HEK293T (cell line): ENCODE data around the gene ACAN.

ENCODE experiments used
- ARNT ChIP-seq: fragments of 450-650 bp; IDR thresholded peaks from 2 replicates; pipeline ENCODE4 v1.6.1; 2017; ENCODE audit warnings: mild to moderate bottlenecking
- FOXA1 ChIP-seq: fragments of 450-650 bp; IDR thresholded peaks from 2 replicates; pipeline ENCODE4 v1.6.1; 2016; ENCODE audit warnings: mild to moderate bottlenecking
- FOXK2 ChIP-seq: fragments of 450-650 bp; IDR thresholded peaks from 2 replicates; pipeline ENCODE4 v1.6.1; 2016; ENCODE audit warnings: mild to moderate bottlenecking
- FOXM1 ChIP-seq: fragments of 450-650 bp; IDR thresholded peaks from 2 replicates; pipeline ENCODE4 v1.6.1; 2017; ENCODE audit warnings: mild to moderate bottlenecking, borderline replicate concordance
- HDGF ChIP-seq: fragments of 450-650 bp; IDR thresholded peaks from 2 replicates; pipeline ENCODE4 v1.6.1; 2017; ENCODE audit warnings: antibody characterized with exemption, borderline replicate concordance
- NFRKB ChIP-seq: fragments of 450-650 bp; IDR thresholded peaks from 2 replicates; pipeline ENCODE4 v1.6.1; 2016; ENCODE audit warnings: mild to moderate bottlenecking, moderate library complexity
- SP1 ChIP-seq: fragments of 450-650 bp; IDR thresholded peaks from 2 replicates; pipeline ENCODE4 v1.6.1; 2017
- SUZ12 ChIP-seq: fragments of 450-650 bp; IDR thresholded peaks from 2 replicates; pipeline ENCODE4 v1.6.1; 2016; ENCODE audit warnings: mild to moderate bottlenecking
- TARDBP ChIP-seq: fragments of 450-650 bp; IDR thresholded peaks from 2 replicates; pipeline ENCODE4 v1.6.1; 2016
- TF ChIP-seq, protein P1 (sequence below): fragments of 450-650 bp; IDR thresholded peaks from 2 replicates; pipeline ENCODE4 v1.6.1; 2016

DNA sequence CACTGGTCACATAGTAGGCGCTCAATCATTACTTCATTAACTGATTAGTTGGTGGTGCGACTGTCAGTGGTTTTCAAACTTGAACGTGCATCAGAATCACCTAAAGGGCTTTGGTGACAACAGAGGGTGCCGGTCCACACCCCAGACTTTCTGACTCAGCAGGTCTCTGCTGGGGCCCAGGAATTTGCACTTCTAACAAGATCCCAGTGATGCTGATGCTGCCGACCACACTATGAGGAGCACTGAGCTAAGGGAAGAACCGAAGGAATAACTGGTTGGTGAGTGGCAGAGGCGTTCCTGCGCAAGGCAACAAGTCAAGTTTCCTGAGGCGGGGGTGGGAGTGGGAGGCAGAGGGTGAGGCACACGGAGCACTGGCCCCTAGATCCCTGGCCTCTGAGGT, 73.3 kb downstream of the ACAN start:
- TF ChIP-seq NFRKB (no peak), HDGF (no peak), TARDBP (no peak), SUZ12 (no peak), FOXM1 (no peak), FOXK2 (no peak), SP1 (no peak), ARNT (no peak), FOXA1 (no peak)
- TF ChIP-seq, protein P1, sequence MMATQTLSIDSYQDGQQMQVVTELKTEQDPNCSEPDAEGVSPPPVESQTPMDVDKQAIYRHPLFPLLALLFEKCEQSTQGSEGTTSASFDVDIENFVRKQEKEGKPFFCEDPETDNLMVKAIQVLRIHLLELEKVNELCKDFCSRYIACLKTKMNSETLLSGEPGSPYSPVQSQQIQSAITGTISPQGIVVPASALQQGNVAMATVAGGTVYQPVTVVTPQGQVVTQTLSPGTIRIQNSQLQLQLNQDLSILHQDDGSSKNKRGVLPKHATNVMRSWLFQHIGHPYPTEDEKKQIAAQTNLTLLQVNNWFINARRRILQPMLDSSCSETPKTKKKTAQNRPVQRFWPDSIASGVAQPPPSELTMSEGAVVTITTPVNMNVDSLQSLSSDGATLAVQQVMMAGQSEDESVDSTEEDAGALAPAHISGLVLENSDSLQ: no peak
